ENCODE data around the gene WNT11.
A peak's percentile ranks its signal among the peaks of the same experiment; 100 is the strongest.

WNT11 gene

DNA sequence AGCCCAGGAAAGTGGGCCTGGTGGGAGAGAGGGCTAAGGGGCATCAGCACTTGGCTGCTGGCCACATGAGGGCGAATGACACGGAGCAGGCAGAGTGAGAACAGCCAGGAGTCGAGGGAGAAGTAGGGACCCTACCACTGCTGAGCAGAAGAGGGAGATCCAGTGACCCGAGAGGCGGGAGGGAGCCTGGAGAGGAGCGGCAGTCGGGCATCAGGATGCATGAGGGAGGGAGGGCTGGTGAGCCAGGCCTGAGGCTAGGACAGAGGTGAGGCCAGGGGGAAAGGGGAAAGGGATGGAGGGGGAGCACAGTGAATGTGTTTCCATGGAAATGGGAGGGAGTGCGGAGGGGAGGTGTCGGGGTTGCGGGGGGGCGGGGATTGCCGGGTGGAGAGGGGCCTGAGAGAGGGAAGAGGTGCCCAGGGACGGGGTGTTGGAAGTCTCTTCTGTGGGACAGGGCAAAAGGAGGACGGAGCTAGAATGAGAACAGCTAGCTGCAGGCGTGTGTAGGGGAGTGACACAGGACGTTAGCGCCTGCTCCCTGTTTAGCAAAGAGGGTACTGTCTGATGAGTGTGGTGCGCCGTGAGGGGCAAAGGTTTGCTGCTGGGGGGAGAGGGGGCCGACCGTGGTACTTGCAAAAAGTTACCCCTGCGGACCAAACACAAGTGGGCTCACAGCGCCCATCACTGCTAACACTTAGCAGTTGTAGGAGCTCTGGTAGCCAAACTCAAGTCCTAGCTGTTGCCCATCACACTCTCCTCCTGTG is 37.1 kb upstream of the WNT11 start:
- FAIRE-seq (no peak), DNase-seq (ENCODE audit: insufficient read length, low spot score) (no peak)
- no peak for TF ChIP-seq POLR2A (IDR thresholded peaks at IDR 0.05; ENCODE audit: low read depth, low read length)

DNA sequence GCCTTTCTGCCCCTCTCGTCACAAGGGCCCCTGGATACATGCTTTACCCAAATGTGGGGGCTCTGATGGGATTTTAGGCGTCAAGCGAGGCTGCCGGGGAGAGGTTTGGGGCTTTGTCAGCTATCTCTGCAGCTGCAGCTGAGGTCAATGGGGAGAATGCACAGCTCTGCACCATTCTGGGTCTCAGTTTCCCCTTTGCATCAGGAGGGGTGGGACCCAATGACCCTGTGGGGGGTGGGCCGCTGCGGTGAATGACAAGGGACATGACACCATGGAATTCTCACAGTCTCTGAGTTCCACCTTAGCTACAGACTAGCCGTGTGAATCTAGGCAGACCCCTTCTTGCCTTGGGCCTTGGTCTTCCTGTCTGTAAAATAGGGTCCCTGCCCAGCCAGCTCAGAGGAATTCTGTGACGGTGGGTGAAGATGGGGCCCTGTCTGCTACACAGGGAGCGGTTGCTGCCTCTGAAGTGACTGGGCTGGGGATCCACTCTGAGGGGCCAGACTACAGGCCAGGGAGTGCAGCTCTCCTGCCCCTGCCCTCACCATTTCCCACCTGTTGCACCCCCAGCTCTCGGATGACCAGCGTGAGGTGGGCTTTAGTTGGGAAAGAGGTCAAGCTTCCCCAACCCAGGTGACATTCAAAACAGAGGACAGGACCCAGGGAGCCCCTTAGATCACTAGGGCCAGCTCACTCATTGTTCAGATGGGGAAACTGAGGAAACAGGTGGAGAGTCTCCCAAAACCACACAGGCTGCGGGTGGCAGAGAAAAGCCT is 35.9 kb upstream of the WNT11 start:
- no peak for FAIRE-seq
- TF ChIP-seq POLR2A (IDR thresholded peaks at IDR 0.05; ENCODE audit: low read depth, low read length), result no peak

DNA sequence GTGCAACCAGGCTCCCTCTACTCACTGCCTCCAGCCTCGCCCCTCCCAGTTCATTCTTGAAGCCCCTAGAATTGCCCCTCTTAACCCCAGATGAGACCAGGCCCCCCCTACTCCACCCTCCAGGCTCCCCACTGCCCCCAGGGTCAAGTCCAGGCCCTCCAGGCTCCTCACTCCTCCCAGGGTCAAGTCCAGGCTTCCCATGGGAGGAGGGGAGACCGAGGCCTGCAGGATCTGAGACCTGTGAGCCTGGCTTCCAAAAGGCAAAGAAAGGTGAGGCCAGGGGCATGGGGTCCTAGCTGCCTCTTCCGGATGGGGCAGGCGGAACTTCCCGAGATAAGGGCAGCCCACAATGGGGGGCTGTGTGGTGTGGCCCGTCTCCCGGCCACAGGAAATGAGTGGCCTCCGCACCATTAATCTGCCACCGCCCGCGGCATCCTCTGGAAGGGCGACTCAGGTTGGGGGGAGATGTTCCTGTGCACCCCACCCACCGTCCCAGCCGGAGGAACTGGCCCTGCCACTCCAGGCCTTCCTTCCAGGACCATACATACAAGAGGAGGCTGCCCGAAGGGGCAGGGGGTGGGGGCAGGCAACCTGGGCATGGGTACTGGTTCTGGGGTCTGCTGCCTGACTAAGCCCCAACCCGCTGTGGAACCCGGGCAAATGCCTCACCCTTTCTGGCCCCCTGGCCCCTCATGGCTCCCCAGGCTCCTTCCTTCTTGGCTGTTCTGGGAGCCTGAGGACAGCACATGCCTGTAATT is 35.1 kb upstream of the WNT11 start:
- FAIRE-seq, result no peak
- DNase-seq (ENCODE audit: insufficient read length, low spot score), result no peak
- TF ChIP-seq POLR2A (IDR thresholded peaks at IDR 0.05; ENCODE audit: low read depth, low read length), result no peak

More for the DNA sequence above, 35.9 kb upstream of the WNT11 start:
- DNase-seq (ENCODE audit: insufficient read length, low spot score), result no peak

DNA sequence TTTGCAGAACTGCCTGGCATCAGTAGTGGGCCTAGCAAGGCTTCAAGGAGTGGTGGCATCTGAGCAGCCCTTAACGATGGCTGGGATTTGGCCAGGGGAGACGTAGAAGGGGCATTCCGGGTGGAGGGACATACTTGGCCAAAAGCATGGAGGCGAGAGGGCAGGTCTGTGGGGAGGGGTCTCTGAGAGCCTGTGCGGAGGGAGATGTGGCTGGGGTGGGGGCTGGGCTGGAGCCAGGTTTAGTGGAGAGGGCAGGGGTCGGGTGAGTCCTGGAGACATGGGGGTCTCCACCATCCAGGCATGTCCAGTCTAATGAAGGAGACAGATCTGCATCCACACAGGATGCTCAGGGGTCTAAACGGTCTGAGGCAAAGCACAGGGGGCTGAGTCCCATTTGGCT is 34.4 kb upstream of the WNT11 start:
- DNase-seq (ENCODE audit: insufficient read length, low spot score) (no peak), FAIRE-seq (no peak)
- TF ChIP-seq POLR2A (IDR thresholded peaks at IDR 0.05; ENCODE audit: low read depth, low read length), result no peak

DNA sequence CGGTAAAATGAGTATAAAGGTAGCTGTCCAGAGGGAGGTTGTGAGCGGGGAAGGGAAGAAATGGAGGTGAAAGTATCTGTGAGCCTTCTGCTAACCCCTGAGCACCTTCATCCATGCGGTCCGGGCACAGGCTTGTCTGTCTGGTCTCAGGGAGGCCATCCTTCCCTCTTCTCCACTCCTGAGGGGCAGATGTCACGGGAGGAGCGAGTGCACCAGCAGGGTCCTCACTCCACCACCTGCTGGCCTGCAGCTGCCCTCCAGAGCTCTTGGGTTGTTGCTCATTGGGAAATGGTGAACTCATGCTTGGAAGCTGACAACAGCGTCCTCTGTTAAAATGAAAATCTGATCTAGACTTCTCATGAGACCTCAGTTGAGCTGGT is 33.8 kb upstream of the WNT11 start:
- FAIRE-seq (no peak), DNase-seq (ENCODE audit: insufficient read length, low spot score) (no peak)
- no peak for TF ChIP-seq POLR2A (IDR thresholded peaks at IDR 0.05; ENCODE audit: low read depth, low read length)

DNA sequence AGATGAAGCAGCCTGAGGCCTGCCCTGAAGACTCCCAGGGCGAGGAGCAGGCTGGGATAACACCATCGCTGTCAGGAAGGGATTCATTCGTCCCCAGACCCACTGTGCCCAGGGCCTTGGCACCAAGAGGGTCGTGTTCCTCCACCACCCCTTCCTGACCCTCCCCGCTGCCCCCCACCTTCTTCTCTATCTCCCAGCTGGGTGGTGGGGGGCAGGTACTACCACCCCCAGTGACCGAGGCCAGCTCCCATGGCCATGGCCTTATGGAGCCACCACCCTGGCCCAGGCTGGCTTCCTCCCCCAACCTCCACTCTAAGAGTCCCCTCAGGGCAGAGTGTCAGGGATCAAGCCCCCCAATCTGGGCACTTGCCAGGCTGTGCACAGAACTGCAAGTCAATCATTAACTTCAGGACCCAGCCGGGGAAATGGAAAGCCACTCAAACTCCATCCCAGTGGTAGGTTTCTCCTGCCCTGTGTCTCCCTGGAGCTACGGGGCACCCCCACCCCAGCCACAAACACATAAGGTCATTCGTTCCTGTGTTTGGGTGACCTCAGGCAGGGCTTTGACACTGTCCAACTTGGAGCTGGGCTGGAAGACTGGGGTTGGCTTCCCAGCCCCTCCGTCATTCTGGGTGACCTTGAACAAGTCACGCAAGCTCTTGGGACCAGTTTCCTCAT is 33.3 kb upstream of the WNT11 start:
- DNase-seq (ENCODE audit: insufficient read length, low spot score) (no peak), FAIRE-seq (no peak)
- TF ChIP-seq POLR2A (IDR thresholded peaks at IDR 0.05; ENCODE audit: low read depth, low read length), result no peak

DNA sequence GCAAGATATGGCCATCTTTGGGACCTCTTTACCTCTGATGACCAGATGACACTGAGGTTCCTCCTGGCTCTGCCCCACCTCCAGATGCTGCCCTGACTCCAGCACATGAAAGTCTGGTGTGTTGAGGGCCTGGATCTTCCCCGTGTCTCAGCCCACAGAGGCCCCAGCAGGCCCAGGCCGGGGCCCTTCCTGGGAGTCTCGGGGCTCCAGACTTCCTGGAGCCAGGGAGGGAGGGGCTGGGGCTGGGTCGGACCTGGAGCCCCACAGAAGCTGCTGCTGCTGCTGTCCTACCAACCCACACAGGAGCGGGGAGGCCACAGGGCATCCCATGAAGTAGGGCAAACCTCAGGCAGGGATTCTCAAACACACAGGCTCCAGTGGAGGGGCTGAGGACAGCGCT is 32.2 kb upstream of the WNT11 start:
- DNase-seq (ENCODE audit: insufficient read length, low spot score) (no peak), FAIRE-seq (no peak)
- no peak for TF ChIP-seq POLR2A (IDR thresholded peaks at IDR 0.05; ENCODE audit: low read depth, low read length)

DNA sequence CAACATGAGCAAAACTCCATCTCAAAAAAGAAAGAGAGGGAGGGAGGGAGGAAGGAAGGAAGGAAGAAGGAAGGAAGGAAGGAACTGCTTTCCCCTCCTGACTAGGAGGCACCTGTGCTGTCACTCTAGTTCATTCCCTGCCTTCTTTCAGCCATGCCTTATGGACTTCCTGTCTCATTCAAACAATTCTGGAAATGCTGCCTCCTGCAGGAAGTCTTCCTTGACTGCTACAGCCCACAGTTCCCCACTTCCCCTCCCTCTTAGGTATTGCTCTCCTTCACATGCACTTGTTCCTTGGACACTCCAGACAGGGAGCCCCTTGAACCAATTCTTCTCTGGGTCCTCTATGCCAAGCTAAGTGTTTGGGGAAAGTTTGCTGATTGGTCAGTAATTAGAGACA is 31.6 kb upstream of the WNT11 start:
- DNase-seq (ENCODE audit: insufficient read length, low spot score) (no peak), FAIRE-seq (no peak)
- no peak for TF ChIP-seq POLR2A (IDR thresholded peaks at IDR 0.05; ENCODE audit: low read depth, low read length)

DNA sequence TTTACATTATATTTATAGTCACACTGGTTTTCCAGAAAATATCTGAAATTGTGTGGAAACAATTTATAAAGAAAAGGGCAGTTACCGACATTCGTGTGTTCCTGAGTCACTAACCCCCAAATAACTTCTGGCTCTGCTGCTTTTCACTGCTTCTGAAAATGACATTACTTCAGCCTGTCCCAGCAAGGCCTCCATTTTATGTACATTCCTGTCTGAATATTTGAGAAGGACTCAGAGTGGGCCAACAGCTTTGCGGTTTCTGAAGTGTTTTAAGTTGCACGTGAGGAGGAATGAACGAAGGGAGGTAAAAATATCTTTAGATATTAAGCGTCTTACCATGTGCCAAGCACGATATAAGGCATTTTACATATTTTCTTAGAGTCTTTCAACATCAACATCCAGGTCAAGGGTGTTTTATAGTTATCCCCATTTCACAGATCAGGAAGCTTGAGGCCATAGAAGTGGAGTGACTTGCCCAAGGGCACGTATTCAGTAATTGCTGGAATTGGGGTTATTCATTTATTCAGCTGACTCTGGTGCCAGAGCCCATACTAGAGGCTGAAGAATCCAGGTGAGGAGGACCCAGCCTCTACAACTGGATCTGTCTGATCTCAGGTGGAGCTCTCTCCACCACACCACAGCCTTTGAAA is 30.8 kb upstream of the WNT11 start:
- no peak for TF ChIP-seq POLR2A (IDR thresholded peaks at IDR 0.05; ENCODE audit: low read depth, low read length)
- FAIRE-seq (no peak), DNase-seq (ENCODE audit: insufficient read length, low spot score) (no peak)

DNA sequence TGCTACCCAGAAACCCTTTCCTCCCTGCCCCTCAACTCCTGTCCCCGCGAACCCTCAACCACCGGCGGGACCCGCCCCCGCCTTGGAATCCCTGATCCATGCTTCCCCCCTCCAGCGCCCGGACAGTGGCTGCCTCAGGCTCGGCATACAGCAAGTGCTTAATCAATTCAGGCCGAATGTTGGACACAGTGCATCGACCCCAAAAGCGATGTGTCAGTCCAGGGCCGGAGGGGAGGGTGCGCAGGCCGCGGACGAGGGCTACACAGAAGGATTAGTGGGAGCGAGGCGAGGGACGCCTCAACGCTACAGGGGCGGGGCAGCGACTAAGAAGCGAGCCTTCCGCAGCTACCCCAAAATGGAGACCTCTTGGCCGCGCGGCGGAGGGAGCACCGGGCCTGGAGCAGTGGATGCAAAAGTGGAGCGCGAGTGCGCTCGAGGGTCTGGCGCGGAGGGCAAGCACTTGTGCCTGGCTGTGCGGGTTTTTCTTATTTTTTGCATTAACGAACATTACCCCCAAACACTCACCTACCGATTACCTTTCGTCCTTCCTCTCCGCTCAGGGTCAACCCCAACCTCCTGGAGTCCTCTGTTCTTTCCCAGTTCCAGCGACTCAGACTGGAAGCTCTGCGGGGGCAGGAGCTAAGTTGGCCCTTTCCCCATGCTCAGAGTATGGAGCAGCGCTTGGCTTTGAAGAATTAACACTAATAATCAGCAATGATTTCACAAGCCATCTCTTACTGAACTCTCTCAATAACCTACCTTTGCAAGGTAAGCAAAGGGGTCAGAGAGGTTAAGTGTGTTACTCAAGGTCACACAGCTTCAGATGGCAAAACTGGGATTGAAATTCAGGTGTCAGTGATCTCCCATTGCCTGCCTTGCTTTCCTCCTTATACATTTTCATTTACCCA is 30.0 kb upstream of the WNT11 start:
- no peak for TF ChIP-seq POLR2A (IDR thresholded peaks at IDR 0.05; ENCODE audit: low read depth, low read length)
- FAIRE-seq, result no peak
- DNase-seq (ENCODE audit: insufficient read length, low spot score), result peak; percentile 65

DNA sequence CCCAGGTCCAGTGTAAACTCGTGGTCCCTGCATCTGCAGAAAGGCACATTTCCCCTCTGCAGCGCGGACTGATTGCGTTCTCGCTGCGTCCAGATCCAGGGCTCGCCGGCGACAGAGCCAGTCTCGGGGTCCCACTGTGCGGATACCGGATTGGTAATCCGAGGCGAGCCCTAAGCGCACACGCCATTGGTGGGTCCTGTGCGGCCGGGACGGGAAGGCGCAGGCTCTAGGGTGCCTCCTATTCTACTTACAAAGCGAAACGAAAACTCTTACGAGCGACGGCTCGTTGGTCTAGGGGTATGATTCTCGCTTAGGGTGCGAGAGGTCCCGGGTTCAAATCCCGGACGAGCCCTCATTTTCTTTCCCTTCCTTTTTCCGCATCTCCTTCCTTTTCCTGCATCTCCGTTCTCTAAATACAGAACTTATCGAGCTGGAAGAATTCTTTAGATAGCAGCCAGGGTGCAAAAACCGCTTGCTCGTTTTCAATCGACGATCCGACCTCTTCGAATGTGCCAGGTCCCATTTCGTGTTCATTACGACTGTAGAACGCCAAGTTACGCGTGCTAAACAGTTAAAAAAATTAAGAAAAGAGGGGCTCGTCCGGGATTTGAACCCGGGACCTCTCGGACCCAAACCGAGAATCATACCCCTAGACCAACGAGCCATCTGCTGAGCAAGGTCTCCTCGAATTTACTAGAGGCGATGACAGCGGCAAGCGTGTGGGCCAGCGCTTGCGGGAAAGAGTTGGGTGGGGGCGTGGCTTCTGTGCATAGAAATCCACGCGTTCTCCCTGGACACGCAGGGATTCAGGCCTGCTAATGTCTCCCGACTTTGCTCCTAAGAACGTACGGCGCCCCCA is 29.2 kb upstream of the WNT11 start:
- DNase-seq (ENCODE audit: insufficient read length, low spot score) (peak; percentile 95), FAIRE-seq (no peak)
- peak; percentile 54 for TF ChIP-seq POLR2A (IDR thresholded peaks at IDR 0.05; ENCODE audit: low read depth, low read length)

Measured in H54 (cell line).